ENCODE results near the gene TMPRSS9.
A peak's percentile ranks its signal among the peaks of the same experiment; 100 is the strongest.
"Not testable (repeated sequence)": the region's sequence is repeated elsewhere in the genome, so short reads cannot be mapped to it uniquely, and the experiment has no call there.

Gene TMPRSS9

DNA sequence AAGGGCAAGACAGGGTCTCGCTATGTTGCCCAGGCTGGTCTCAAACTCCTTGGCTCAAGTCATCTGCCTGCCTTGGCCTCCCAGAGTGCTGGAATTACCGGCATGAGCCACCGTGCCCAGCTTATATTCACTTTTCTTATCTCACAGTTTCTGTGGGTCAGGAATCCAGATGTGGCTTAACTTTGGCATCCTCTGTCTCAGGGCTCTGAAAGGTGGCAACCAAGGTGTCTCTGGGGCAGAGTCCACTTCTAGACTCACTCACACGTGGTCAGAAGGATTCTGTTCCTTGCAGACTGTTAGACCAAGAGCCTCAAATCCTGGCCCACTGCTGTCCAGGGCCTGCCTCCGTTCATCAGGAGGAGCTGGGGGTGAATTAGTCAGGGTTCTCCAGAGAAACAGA lies 104.3 kb downstream of the TMPRSS9 start:
- DNase-seq, result no peak

DNA sequence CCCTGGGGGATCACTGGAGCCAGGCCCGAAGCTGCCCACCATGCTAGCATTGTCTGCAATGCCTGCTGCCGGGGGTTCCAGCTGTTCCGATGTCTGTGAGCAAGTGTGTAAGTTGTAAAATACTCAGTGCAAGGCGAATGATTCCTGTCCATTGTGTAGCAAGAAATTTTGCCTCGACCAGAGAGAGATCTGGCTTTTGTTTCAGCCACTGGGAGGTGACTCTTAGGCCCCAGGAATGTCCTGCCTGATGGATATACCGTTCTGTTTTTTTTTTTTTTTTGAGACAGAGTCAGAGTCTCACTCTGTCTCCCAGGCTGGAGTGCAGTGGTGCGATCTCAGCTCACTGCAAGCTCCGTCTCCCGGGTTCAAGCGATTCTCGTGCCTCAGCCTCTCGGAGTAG lies 108.5 kb downstream of the TMPRSS9 start:
- no peak for DNase-seq

DNA sequence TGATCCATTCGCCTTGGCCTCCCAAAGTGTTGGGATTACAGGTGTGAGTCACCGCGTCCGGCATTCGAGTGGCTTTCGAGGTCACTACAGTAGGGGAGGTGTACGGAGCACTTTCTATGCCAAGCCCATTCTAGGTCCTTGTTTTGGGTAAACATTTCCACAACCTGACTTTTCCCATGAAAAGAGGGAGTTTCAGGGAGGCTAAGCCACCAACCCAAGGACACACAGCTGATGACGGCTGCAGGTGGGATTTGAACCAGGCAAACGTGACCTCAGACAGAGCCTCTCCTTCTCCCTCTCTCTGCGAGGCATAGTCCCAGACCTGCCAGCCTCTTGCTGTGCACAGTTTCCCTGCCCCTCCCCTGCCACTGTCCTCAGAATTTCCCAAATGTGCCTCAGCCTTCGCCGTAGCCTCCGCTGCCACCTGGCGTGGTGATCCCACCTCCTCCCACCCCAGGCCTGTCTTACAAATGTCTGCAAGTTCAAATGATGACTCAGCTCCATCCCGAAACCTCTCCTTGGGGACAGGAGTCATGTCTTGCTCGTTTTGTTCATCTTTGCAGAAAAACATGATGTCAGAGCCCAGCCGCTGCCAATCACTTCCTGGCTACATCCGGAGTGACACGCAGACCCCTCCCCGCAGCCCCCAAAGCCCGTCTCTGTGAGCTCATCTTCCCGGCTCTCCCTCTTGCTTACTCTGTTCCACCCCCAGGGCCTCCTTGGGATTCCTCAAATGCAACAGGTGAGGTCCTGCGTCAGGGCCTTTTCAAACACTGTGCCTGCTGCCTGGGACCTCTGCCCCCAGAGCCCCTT lies 109.2 kb downstream of the TMPRSS9 start:
- no peak for DNase-seq

DNA sequence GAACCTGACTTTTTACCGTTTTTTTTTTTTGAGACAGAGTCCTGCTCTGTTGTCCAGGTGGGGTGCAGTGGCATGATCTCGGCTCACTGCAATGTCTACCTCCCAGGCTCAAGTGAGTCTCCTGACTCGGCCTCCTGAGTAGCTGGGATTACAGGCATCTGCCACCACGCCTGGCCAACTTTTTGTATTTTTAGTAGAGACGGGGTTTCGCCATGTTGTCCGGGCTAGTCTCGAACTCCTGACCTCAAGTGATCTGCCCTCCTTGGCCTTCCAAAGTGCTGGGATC lies 109.8 kb downstream of the TMPRSS9 start:
- DNase-seq, result not testable (repeated sequence)

DNA sequence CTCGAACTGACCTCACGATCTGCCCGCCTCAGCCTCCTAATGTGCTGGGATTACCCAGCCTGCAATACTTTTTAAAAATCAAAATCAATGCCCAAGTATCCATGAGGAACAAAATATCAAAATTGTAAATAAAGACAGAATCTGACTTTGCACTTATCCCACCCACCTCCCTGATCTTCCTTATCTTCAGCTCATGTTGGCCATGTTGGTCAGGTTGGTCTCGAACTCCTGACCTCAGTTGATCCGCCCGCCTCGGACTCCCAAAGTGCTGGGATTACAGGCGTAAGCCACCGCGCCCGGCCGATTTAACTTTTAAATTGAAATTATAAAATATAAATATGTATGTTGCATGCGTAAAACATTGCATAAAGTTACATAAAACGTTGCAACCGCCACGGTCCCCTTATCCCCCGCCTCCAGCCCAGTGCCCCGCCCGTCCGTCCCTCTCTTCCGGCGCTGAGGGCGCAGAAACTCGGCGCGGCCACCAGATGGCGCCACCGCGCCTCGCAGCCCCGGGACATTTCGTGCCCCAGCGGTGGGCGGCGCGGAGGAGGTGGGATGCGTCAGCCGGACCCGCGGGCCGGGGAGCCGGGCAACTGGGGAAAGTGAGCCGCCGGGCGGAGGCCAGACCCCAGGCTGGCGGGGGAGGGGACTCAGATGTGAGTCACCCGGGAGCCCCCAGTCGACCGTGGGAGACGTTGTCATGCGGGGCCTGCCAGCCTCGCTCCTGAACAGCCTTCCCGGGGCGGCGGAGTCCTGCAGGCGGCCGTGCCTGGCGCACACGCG lies 114.4 kb downstream of the TMPRSS9 start:
- peak; percentile 85 to 90 for DNase-seq

DNA sequence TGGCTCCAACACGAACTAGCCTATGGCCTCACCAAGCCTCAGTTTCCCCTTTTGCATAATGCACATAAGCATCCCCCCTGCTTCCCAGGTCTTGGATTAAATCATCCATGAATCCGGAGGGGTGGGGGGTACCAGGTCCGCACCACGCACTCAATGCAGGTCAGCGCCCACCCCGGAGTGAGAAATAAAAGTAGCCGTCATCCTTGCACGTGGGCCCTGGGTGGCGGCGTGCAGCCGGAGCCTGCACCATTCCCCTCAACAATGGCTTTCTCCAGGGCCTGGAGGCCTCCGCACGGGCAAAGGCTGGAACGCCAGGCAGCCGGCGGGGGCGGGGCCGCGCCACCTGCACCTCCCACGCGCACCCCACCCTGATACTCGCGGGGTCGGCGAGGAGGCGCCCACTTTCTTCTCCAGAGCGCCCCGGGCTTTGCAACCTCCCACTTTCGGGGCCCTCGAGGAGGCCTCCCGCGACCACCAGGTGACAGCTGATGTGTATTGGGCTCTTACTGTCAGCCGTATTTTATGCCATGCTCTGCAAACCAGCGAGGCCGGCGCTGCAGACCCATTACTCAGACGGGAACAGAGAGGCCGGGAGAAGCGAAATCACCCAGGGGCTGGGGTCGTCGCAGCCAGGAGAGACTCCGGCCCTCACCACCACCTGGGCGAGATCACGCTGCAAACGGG lies 115.1 kb downstream of the TMPRSS9 start:
- peak; percentile 54 to 59 for DNase-seq
